WTC11 (cell line): ENCODE results near the gene CFAP20DC. TPM values are rescaled to one million over a fixed set of nuclear protein-coding genes. Genes with fewer than 3 reads are reported as not detected.

Source experiments
- ATAC-seq: fragments of 200-7000 bp; cut with Tn5 transposase; 2 replicates; pipeline ENCODE4 v1.10.0; 2021; ENCODE audit warnings: mild to moderate bottlenecking, moderate library complexity
- CTCF ChIA-PET: fragments of 300-600 bp; sonication (Branson Sonifier 250); formaldehyde crosslinking; loops from one replicate; lab custom pipeline; 2021; ENCODE audit warnings: antibody characterized with exemption; lab: Charles Lee
- POLR2A ChIA-PET: fragments of 350-600 bp; sonication (Branson Sonifier 250); formaldehyde crosslinking; loops from one replicate; lab custom pipeline; 2021; ENCODE audit warnings: antibody characterized with exemption; lab: Charles Lee
- DNase-seq: peaks from one replicate; pipeline ENCODE4 v3.0.0; 2021; ENCODE audit warnings: low spot score
- H3K27ac Mint-ChIP-seq: 2 replicates; pipeline ENCODE4 v1.8.0; 2021; ENCODE audit warnings: mixed read lengths
- H3K27me3 Mint-ChIP-seq: 2 replicates; pipeline ENCODE4 v1.8.0; 2021; ENCODE audit warnings: low read depth, mild to moderate bottlenecking, moderate library complexity, mixed read lengths
- H3K36me3 Mint-ChIP-seq: 2 replicates; pipeline ENCODE4 v1.8.0; 2021; ENCODE audit warnings: mixed read lengths
- H3K4me1 Mint-ChIP-seq: 2 replicates; pipeline ENCODE4 v1.8.0; 2022; ENCODE audit warnings: mixed read lengths
- H3K4me3 Mint-ChIP-seq: 2 replicates; pipeline ENCODE4 v1.8.0; 2021; ENCODE audit warnings: mild to moderate bottlenecking, moderate library complexity, mixed read lengths
- H3K9me3 Mint-ChIP-seq: 2 replicates; pipeline ENCODE4 v1.8.0; 2021; ENCODE audit warnings: mixed read lengths
- AR ChIP-seq: fragments of 250-450 bp; sonication (Bioruptor Pico); IDR thresholded peaks from 2 replicates; pipeline ENCODE4 v1.9.0; 2021; ENCODE audit warnings: mild to moderate bottlenecking
- ARID4B ChIP-seq: sonication (generic); formaldehyde crosslinking; IDR thresholded peaks from 2 replicates; pipeline ENCODE4 v1.8.0; 2023; ENCODE audit warnings: missing genetic modification reagents, mild to moderate bottlenecking, borderline replicate concordance
- CDX4 ChIP-seq: fragments of 250-450 bp; sonication (Bioruptor Pico); IDR thresholded peaks from 2 replicates; pipeline ENCODE4 v1.9.0; 2021; ENCODE audit warnings: moderate library complexity, mild to moderate bottlenecking, inconsistent platforms, borderline replicate concordance
- CREB1 ChIP-seq: sonication (generic); formaldehyde crosslinking; IDR thresholded peaks from 2 replicates; pipeline ENCODE4 v1.8.0; 2023; ENCODE audit warnings: mild to moderate bottlenecking, missing genetic modification reagents
- CREM ChIP-seq: sonication (generic); formaldehyde crosslinking; IDR thresholded peaks from 2 replicates; pipeline ENCODE4 v1.8.1; 2022; ENCODE audit warnings: mild to moderate bottlenecking, missing genetic modification reagents, moderate library complexity
- ESRRA ChIP-seq: sonication (generic); formaldehyde crosslinking; IDR thresholded peaks from 2 replicates; pipeline ENCODE4 v1.8.1; 2022; ENCODE audit warnings: mild to moderate bottlenecking, missing genetic modification reagents, borderline replicate concordance
- FOXJ3 ChIP-seq: sonication (generic); formaldehyde crosslinking; IDR thresholded peaks from 2 replicates; pipeline ENCODE4 v1.9.0; 2021; ENCODE audit warnings: missing genetic modification reagents, mild to moderate bottlenecking, borderline replicate concordance
- HMGXB4 ChIP-seq: sonication (generic); formaldehyde crosslinking; IDR thresholded peaks from 2 replicates; pipeline ENCODE4 v1.8.1; 2023; ENCODE audit warnings: mild to moderate bottlenecking, moderate library complexity, missing genetic modification reagents
- IRF1 ChIP-seq: sonication (generic); formaldehyde crosslinking; IDR thresholded peaks from 2 replicates; pipeline ENCODE4 v1.8.0; 2023; ENCODE audit warnings: missing genetic modification reagents
- IRF2 ChIP-seq: sonication (generic); formaldehyde crosslinking; IDR thresholded peaks from 2 replicates; pipeline ENCODE4 v1.8.0; 2022; ENCODE audit warnings: low read depth, missing genetic modification reagents, borderline replicate concordance
- NFYB ChIP-seq: sonication (generic); formaldehyde crosslinking; conservative IDR thresholded peaks from 2 replicates; pipeline ENCODE4 v1.8.0; 2022; ENCODE audit warnings: low read depth, missing genetic modification reagents
- NR1H2 ChIP-seq: sonication (generic); formaldehyde crosslinking; IDR thresholded peaks from 2 replicates; pipeline ENCODE4 v1.9.0; 2021; ENCODE audit warnings: mild to moderate bottlenecking, moderate library complexity, missing genetic modification reagents
- SP1 ChIP-seq: sonication (generic); formaldehyde crosslinking; conservative IDR thresholded peaks from 2 replicates; pipeline ENCODE4 v1.8.1; 2022; ENCODE audit warnings: missing genetic modification reagents
- TEAD1 ChIP-seq: sonication (generic); formaldehyde crosslinking; IDR thresholded peaks from 2 replicates; pipeline ENCODE4 v1.8.0; 2022; ENCODE audit warnings: mild to moderate bottlenecking, missing genetic modification reagents
- ZNF138 ChIP-seq: sonication (generic); formaldehyde crosslinking; conservative IDR thresholded peaks from 2 replicates; pipeline ENCODE4 v1.8.1; 2022; ENCODE audit warnings: mild to moderate bottlenecking, moderate library complexity, missing genetic modification reagents
- ZNF396 ChIP-seq: fragments of 250-450 bp; sonication (Bioruptor Pico); IDR thresholded peaks from 2 replicates; pipeline ENCODE4 v1.8.0; 2021; ENCODE audit warnings: mild to moderate bottlenecking, moderate library complexity, borderline replicate concordance
- ZNF512 ChIP-seq: sonication (generic); formaldehyde crosslinking; IDR thresholded peaks from 2 replicates; pipeline ENCODE4 v1.8.1; 2022; ENCODE audit warnings: missing genetic modification reagents, borderline replicate concordance
- total RNA-seq: library from RNA; stranded (reverse); gene quantifications from 3 replicates; pipeline ENCODE4 v1.2.3, GENCODE V29; 2021
- TF ChIP-seq, protein P1 (sequence below): sonication (generic); formaldehyde crosslinking; IDR thresholded peaks from 2 replicates; pipeline ENCODE4 v1.8.1; 2023; ENCODE audit warnings: mild to moderate bottlenecking, missing genetic modification reagents
- TF ChIP-seq, protein P2 (sequence below): sonication (generic); formaldehyde crosslinking; IDR thresholded peaks from 2 replicates; pipeline ENCODE4 v1.8.0; 2022; ENCODE audit warnings: mild to moderate bottlenecking, missing genetic modification reagents
- TF ChIP-seq, protein P3 (sequence below): sonication (generic); formaldehyde crosslinking; IDR thresholded peaks from 2 replicates; pipeline ENCODE4 v1.8.1; 2023; ENCODE audit warnings: mild to moderate bottlenecking, missing genetic modification reagents, moderate library complexity

Gene CFAP20DC
- total RNA-seq, 1 experiment from 2014 or later = 4.9 TPM

GRCh38 chr3:58988041-58988440 is 61.8 kb downstream of the CFAP20DC start:
- H3K9me3 Mint-ChIP-seq = peaks cover 11% of the 10 kb centered on the region; the same call in 1 of the 2 replicates
- H3K36me3 Mint-ChIP-seq = no peaks in the 10 kb centered on the region
- no peak for DNase-seq
- H3K4me1 Mint-ChIP-seq = peaks cover 2% of the 10 kb centered on the region; the same call in 1 of the 2 replicates
- POLR2A ChIA-PET = no interaction called here
- no peak overlapping the region for H3K27ac Mint-ChIP-seq
- no peaks in the 10 kb centered on the region for H3K27me3 Mint-ChIP-seq
- no peak for TF ChIP-seq ZNF512
- TF ChIP-seq ARID4B (CRISPR knock-in tag) = no peak
- TF ChIP-seq IRF1 = no peak
- TF ChIP-seq, protein P1, sequence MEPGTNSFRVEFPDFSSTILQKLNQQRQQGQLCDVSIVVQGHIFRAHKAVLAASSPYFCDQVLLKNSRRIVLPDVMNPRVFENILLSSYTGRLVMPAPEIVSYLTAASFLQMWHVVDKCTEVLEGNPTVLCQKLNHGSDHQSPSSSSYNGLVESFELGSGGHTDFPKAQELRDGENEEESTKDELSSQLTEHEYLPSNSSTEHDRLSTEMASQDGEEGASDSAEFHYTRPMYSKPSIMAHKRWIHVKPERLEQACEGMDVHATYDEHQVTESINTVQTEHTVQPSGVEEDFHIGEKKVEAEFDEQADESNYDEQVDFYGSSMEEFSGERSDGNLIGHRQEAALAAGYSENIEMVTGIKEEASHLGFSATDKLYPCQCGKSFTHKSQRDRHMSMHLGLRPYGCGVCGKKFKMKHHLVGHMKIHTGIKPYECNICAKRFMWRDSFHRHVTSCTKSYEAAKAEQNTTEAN (CRISPR knock-in tag) = no peak
- TF ChIP-seq CREM = no peak
- TF ChIP-seq IRF2 (CRISPR knock-in tag) = no peak
- no peak for TF ChIP-seq NFYB (CRISPR knock-in tag)
- TF ChIP-seq CDX4 (CRISPR knock-in tag) = no peak
- TF ChIP-seq ZNF396 = no peak
- TF ChIP-seq AR (CRISPR knock-in tag) = no peak
- no peak for TF ChIP-seq TEAD1
- no peak for TF ChIP-seq NR1H2 (CRISPR knock-in tag)
- no peak for TF ChIP-seq CREB1
- no peak for TF ChIP-seq ESRRA (CRISPR knock-in tag)
- no peak for TF ChIP-seq SP1 (CRISPR knock-in tag)
- no peak for TF ChIP-seq FOXJ3 (CRISPR knock-in tag)
- TF ChIP-seq HMGXB4 (CRISPR knock-in tag) = no peak
- TF ChIP-seq, protein P2, sequence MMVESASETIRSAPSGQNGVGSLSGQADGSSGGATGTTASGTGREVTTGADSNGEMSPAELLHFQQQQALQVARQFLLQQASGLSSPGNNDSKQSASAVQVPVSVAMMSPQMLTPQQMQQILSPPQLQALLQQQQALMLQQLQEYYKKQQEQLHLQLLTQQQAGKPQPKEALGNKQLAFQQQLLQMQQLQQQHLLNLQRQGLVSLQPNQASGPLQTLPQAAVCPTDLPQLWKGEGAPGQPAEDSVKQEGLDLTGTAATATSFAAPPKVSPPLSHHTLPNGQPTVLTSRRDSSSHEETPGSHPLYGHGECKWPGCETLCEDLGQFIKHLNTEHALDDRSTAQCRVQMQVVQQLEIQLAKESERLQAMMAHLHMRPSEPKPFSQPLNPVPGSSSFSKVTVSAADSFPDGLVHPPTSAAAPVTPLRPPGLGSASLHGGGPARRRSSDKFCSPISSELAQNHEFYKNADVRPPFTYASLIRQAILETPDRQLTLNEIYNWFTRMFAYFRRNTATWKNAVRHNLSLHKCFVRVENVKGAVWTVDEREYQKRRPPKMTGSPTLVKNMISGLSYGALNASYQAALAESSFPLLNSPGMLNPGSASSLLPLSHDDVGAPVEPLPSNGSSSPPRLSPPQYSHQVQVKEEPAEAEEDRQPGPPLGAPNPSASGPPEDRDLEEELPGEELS (CRISPR knock-in tag) = no peak
- TF ChIP-seq ZNF138 (CRISPR knock-in tag) = no peak
- TF ChIP-seq, protein P3, sequence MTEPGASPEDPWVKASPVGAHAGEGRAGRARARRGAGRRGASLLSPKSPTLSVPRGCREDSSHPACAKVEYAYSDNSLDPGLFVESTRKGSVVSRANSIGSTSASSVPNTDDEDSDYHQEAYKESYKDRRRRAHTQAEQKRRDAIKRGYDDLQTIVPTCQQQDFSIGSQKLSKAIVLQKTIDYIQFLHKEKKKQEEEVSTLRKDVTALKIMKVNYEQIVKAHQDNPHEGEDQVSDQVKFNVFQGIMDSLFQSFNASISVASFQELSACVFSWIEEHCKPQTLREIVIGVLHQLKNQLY = no peak
- TF ChIP-seq, all 79 proteins: peak for 0
- no peak for ATAC-seq
- H3K4me3 Mint-ChIP-seq = no peak overlapping the region
- CTCF ChIA-PET = no interaction called here
